SK-N-SH treated with all-trans-retinoic acid at 6 μM for 48 hours (cell line): ENCODE results near the gene SCAF4.

ENCODE experiments used
- ATAC-seq: fragments of 200-7000 bp; cut with Tn5 transposase; 3 replicates; pipeline ENCODE4 v1.9.1; 2020; ENCODE audit warnings: mild to moderate bottlenecking, moderate library complexity
- ARNTL ChIP-seq: fragments of 450-650 bp; formaldehyde crosslinking; IDR thresholded peaks from 2 replicates; pipeline ENCODE4 v1.5.0; 2020; ENCODE audit warnings: low read depth, mild to moderate bottlenecking, moderate library complexity, borderline replicate concordance
- BACH2 ChIP-seq: fragments of 250-450 bp; sonication (Bioruptor Pico); IDR thresholded peaks from 2 replicates; pipeline ENCODE4 v1.9.0; 2021; ENCODE audit warnings: mild to moderate bottlenecking, borderline replicate concordance
- CSDC2 ChIP-seq: fragments of 250-450 bp; sonication (Bioruptor Pico); IDR thresholded peaks from 2 replicates; pipeline ENCODE4 v1.5.0; 2020; ENCODE audit warnings: mild to moderate bottlenecking, moderate library complexity
- ESRRG ChIP-seq: fragments of 250-450 bp; sonication (Bioruptor Pico); IDR thresholded peaks from 2 replicates; pipeline ENCODE4 v1.6.1; 2021; ENCODE audit warnings: mild to moderate bottlenecking
- ISL1 ChIP-seq: fragments of 250-450 bp; sonication (Bioruptor Pico); IDR thresholded peaks from 2 replicates; pipeline ENCODE4 v2.1.2; 2022; ENCODE audit warnings: mild to moderate bottlenecking, moderate library complexity
- RARB ChIP-seq: fragments of 250-450 bp; sonication (Bioruptor Pico); IDR thresholded peaks from 2 replicates; pipeline ENCODE4 v1.8.0; 2021; ENCODE audit warnings: mild to moderate bottlenecking, moderate library complexity
- SNAI2 ChIP-seq: fragments of 250-450 bp; sonication (Bioruptor Pico); IDR thresholded peaks from 2 replicates; pipeline ENCODE4 v1.5.0; 2020; ENCODE audit warnings: mild to moderate bottlenecking, moderate library complexity
- TCF4 ChIP-seq: fragments of 250-450 bp; sonication (Bioruptor Pico); IDR thresholded peaks from 2 replicates; pipeline ENCODE4 v1.8.0; 2021; ENCODE audit warnings: mild to moderate bottlenecking, moderate library complexity, borderline replicate concordance
- ZFP3 ChIP-seq: fragments of 250-450 bp; sonication (Bioruptor Pico); IDR thresholded peaks from 2 replicates; pipeline ENCODE4 v1.5.0; 2020; ENCODE audit warnings: mild to moderate bottlenecking, moderate library complexity
- ZFP30 ChIP-seq: fragments of 450-650 bp; formaldehyde crosslinking; IDR thresholded peaks from 2 replicates; pipeline ENCODE4 v1.5.0; 2022; ENCODE audit warnings: mild to moderate bottlenecking, moderate library complexity
- ZNF565 ChIP-seq: fragments of 450-650 bp; formaldehyde crosslinking; conservative IDR thresholded peaks from 2 replicates; pipeline ENCODE4 v1.5.0; 2020; ENCODE audit warnings: low read depth, mild to moderate bottlenecking, moderate library complexity
- ZNF70 ChIP-seq: fragments of 450-650 bp; formaldehyde crosslinking; IDR thresholded peaks from 2 replicates; pipeline ENCODE4 v1.5.0; 2020; ENCODE audit warnings: mild to moderate bottlenecking, moderate library complexity
- ZNF8 ChIP-seq: fragments of 450-650 bp; formaldehyde crosslinking; IDR thresholded peaks from 2 replicates; pipeline ENCODE4 v1.5.0; 2020; ENCODE audit warnings: mild to moderate bottlenecking, moderate library complexity
- TF ChIP-seq, protein P1 (sequence below): fragments of 250-450 bp; sonication (Bioruptor Pico); IDR thresholded peaks from 2 replicates; pipeline ENCODE4 v1.8.0; 2020; ENCODE audit warnings: mild to moderate bottlenecking, moderate library complexity, borderline replicate concordance
- TF ChIP-seq, protein P2 (sequence below): fragments of 250-450 bp; sonication (Bioruptor Pico); IDR thresholded peaks from 2 replicates; pipeline ENCODE4 v1.5.1; 2020; ENCODE audit warnings: low read depth, mild to moderate bottlenecking, moderate library complexity
- TF ChIP-seq, protein P3 (sequence below): fragments of 250-450 bp; sonication (Bioruptor Pico); IDR thresholded peaks from 2 replicates; pipeline ENCODE4 v1.5.0; 2020; ENCODE audit warnings: mild to moderate bottlenecking, moderate library complexity
- TF ChIP-seq, protein P4 (sequence below): fragments of 250-450 bp; sonication (Bioruptor Pico); IDR thresholded peaks from 2 replicates; pipeline ENCODE4 v1.5.1; 2021; ENCODE audit warnings: mild to moderate bottlenecking, moderate library complexity

Gene SCAF4

DNA sequence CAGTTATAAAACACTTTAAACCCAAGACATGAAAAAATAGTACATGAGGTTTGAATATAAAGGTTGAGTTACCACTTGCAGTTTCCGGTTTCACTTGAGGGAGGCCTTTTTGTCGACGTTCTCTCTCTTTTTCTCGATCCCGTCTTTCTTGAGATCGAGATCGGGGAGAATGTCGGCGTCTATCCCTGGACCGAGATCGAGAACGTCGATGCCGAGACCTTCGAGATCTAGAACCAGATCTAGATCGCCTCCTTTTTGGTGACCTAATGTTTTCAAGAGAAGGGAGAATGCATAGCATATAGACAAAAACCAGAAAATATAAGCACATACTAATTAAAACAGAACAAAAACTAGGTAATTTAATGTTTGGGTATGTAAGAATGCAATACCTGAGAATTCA, 38.7 kb downstream of the SCAF4 start (continued):
- TF ChIP-seq, protein P1, sequence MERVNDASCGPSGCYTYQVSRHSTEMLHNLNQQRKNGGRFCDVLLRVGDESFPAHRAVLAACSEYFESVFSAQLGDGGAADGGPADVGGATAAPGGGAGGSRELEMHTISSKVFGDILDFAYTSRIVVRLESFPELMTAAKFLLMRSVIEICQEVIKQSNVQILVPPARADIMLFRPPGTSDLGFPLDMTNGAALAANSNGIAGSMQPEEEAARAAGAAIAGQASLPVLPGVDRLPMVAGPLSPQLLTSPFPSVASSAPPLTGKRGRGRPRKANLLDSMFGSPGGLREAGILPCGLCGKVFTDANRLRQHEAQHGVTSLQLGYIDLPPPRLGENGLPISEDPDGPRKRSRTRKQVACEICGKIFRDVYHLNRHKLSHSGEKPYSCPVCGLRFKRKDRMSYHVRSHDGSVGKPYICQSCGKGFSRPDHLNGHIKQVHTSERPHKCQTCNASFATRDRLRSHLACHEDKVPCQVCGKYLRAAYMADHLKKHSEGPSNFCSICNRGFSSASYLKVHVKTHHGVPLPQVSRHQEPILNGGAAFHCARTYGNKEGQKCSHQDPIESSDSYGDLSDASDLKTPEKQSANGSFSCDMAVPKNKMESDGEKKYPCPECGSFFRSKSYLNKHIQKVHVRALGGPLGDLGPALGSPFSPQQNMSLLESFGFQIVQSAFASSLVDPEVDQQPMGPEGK (CRISPR knock-in tag) = no peak
- TF ChIP-seq, protein P2, sequence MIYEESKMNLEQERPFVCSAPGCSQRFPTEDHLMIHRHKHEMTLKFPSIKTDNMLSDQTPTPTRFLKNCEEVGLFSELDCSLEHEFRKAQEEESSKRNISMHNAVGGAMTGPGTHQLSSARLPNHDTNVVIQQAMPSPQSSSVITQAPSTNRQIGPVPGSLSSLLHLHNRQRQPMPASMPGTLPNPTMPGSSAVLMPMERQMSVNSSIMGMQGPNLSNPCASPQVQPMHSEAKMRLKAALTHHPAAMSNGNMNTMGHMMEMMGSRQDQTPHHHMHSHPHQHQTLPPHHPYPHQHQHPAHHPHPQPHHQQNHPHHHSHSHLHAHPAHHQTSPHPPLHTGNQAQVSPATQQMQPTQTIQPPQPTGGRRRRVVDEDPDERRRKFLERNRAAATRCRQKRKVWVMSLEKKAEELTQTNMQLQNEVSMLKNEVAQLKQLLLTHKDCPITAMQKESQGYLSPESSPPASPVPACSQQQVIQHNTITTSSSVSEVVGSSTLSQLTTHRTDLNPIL (CRISPR knock-in tag) = no peak
- no peak for TF ChIP-seq CSDC2 (CRISPR knock-in tag)
- TF ChIP-seq TCF4 (CRISPR knock-in tag) = no peak
- no peak for TF ChIP-seq ZFP30 (CRISPR knock-in tag)

DNA sequence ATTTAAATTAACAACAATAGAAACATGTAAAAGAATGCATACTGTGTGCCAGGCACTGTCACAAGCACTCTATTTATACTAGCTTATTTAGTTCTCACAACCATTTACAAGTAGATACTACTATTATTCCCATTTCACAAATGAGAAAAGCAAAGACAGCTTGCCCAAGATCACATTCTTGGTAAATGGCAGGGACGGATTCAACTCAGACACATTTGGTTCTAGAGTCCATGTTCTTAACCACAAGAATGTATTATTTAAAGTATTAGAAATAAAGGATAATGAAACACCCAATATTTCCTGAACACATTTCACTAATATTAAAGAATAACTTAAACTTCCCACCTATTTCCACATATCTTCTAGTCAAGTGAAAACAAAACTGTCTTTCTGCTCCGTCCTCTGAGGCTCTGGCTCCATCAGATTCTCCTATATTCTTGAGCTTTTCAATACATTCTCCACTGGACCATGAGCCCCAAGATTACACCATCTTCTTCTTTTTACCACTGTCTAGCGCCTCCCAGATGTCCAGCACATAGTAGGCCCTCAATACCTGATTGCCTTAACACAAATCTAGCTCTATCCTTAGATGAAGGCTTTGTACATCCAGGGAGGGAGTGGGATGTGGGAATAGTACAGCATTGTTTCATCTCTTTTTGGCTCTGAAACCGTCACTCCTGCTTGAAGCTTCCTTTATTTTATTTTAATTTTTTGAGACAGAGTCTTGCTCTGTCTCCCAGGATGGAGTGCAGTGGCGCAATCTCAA, 43.1 kb downstream of the SCAF4 start:
- ATAC-seq = no peak
- TF ChIP-seq, protein P3, sequence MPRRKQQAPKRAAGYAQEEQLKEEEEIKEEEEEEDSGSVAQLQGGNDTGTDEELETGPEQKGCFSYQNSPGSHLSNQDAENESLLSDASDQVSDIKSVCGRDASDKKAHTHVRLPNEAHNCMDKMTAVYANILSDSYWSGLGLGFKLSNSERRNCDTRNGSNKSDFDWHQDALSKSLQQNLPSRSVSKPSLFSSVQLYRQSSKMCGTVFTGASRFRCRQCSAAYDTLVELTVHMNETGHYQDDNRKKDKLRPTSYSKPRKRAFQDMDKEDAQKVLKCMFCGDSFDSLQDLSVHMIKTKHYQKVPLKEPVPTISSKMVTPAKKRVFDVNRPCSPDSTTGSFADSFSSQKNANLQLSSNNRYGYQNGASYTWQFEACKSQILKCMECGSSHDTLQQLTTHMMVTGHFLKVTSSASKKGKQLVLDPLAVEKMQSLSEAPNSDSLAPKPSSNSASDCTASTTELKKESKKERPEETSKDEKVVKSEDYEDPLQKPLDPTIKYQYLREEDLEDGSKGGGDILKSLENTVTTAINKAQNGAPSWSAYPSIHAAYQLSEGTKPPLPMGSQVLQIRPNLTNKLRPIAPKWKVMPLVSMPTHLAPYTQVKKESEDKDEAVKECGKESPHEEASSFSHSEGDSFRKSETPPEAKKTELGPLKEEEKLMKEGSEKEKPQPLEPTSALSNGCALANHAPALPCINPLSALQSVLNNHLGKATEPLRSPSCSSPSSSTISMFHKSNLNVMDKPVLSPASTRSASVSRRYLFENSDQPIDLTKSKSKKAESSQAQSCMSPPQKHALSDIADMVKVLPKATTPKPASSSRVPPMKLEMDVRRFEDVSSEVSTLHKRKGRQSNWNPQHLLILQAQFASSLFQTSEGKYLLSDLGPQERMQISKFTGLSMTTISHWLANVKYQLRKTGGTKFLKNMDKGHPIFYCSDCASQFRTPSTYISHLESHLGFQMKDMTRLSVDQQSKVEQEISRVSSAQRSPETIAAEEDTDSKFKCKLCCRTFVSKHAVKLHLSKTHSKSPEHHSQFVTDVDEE (CRISPR knock-in tag) = no peak
- TF ChIP-seq, protein P4, sequence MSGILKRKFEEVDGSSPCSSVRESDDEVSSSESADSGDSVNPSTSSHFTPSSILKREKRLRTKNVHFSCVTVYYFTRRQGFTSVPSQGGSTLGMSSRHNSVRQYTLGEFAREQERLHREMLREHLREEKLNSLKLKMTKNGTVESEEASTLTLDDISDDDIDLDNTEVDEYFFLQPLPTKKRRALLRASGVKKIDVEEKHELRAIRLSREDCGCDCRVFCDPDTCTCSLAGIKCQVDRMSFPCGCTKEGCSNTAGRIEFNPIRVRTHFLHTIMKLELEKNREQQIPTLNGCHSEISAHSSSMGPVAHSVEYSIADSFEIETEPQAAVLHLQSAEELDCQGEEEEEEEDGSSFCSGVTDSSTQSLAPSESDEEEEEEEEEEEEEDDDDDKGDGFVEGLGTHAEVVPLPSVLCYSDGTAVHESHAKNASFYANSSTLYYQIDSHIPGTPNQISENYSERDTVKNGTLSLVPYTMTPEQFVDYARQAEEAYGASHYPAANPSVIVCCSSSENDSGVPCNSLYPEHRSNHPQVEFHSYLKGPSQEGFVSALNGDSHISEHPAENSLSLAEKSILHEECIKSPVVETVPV = no peak
- no peak for TF ChIP-seq ZNF565 (CRISPR knock-in tag)

DNA sequence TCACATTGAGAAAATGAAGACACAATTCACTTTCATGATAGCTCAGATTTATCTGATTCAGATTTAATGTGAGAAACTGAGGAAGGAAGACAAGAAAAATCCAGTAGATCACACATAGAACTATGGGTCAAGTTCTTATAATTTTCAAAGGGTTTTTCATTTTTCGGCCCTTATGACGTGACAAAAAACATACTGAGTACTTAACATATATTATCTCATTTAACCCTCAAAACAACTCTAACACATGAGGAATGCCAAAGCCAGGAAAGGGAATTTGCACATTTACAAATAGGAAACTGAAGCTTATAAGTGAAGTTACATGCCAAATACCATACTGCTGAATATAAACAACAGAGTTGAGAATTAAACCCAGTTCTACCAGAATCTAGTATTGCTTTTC, 44.8 kb downstream of the SCAF4 start:
- no peak for TF ChIP-seq ARNTL (CRISPR knock-in tag)
- TF ChIP-seq, protein P4 = no peak
- TF ChIP-seq SNAI2 (CRISPR knock-in tag) = no peak
- TF ChIP-seq ZNF565 (CRISPR knock-in tag) = no peak
- TF ChIP-seq ZNF8 (CRISPR knock-in tag) = no peak
- no peak for TF ChIP-seq CSDC2 (CRISPR knock-in tag)
- TF ChIP-seq ZNF70 (CRISPR knock-in tag) = no peak
- no peak for TF ChIP-seq ISL1 (CRISPR knock-in tag)
- TF ChIP-seq ZFP3 = no peak
- TF ChIP-seq ESRRG (CRISPR knock-in tag) = no peak
- no peak for ATAC-seq

DNA sequence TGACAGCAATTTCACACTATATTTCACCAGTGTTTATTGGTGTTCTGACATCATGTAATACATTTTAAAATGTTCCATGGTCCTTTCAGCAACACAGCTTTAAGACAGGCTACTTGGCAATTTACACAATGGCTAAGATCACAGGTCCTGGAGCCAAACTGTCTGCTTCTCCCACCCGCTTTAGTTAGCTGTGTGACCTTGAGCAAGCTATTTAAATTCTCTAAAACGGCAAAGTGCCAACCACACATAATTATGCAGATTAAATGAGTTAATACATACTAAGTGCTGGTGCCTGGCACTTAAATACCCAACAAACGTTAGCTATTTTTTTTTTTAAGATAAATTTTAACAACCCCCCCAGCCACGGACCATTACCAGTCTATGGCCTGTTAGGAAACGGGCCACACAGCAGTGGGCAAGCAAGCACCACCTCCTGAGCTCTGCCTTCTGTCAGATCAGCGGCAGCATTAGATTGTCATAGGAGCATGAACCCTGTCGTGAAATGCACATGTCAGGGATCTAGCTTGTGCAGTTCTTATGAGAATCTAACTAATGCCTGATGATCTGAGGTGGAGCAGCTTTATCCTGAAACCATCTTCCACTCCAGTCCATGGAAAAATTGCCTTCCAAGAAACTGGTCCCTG, 45.5 kb downstream of the SCAF4 start:
- no peak for ATAC-seq
- TF ChIP-seq ESRRG (CRISPR knock-in tag) (no peak), RARB (CRISPR knock-in tag) (no peak), BACH2 (CRISPR knock-in tag) (no peak), ZFP3 (no peak)
